ENCODE results near the gene MAP4K3. TPM values are rescaled to one million over a fixed set of nuclear protein-coding genes. Genes with fewer than 3 reads are reported as not detected.
"Not testable (repeated sequence)": the region's sequence is repeated elsewhere in the genome, so short reads cannot be mapped to it uniquely, and the experiment has no call there.

Gene MAP4K3
- total RNA-seq, 4 donors from 2014 or later: 49.4 to 89.0 (median 79.2) TPM

DNA sequence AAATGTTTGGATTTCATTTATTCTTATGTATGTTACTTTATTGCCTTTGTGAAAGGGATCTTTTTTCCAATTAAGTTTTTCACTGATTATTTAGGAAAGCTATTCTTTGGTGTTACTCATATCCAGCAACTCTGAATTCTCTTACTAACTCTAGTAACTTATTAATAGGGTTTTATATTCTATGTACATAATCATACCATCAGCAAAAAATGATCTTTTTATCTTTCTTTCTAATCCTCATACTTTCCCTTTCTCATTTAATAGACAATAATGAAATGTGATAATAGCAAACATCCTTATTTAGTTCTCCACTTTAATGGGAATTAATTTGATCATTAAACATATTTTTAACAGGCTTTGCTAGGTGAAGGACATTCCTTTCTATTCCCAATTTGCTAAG, 181.0 kb downstream of the MAP4K3 start:
- no peaks in the 10 kb centered on the region for H3K27me3 ChIP-seq
- ATAC-seq: no peak

DNA sequence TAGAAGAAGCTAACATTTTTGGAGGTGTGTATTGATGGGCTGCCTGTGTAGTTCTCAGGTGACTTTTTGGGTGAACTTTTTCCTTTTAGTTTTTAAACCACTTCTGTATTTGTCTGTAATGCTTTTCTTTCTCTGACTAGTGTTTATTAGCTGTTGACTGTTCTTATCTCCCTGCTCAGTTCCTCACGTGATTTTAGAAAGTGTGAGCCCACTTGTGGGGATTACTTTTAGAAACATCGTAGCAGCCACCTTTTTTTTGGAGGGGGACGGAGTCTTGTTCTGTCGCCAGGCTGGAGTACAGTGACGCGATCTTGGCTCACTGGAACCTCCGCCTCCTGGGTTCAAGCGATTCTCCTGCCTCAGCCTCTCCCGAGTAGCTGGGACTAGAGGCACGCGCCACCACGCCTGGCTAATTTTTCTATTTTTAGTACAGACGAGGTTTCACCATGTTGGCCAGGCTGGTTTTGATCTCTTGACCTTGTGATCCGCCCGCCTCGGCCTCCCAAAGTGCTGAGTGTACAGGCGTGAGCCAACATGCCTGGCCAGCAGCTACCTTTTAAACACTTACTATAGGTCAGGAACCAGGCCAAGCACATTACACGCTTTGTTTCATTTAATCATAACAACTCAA, 184.1 kb downstream of the MAP4K3 start:
- Histone ChIP-seq H3K9me3 (no peaks in the 10 kb centered on the region), H3K4me3 (no peak overlapping the region), H3K36me3 (peaks cover 9 to 89% of the 10 kb centered on the region in 2 donors), H3K4me1 (no peaks in the 10 kb centered on the region), H3K27me3 (no peaks in the 10 kb centered on the region), H3K27ac (no peak overlapping the region)
- ATAC-seq: no peak
- TF ChIP-seq EP300 (IDR thresholded peaks at IDR 0.05) (no peak), POLR2A (IDR thresholded peaks at IDR 0.05) (no peak), POLR2AphosphoS5 (IDR thresholded peaks at IDR 0.05) (no peak)
- TF ChIP-seq, protein P1, sequence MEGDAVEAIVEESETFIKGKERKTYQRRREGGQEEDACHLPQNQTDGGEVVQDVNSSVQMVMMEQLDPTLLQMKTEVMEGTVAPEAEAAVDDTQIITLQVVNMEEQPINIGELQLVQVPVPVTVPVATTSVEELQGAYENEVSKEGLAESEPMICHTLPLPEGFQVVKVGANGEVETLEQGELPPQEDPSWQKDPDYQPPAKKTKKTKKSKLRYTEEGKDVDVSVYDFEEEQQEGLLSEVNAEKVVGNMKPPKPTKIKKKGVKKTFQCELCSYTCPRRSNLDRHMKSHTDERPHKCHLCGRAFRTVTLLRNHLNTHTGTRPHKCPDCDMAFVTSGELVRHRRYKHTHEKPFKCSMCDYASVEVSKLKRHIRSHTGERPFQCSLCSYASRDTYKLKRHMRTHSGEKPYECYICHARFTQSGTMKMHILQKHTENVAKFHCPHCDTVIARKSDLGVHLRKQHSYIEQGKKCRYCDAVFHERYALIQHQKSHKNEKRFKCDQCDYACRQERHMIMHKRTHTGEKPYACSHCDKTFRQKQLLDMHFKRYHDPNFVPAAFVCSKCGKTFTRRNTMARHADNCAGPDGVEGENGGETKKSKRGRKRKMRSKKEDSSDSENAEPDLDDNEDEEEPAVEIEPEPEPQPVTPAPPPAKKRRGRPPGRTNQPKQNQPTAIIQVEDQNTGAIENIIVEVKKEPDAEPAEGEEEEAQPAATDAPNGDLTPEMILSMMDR (IDR thresholded peaks at IDR 0.05): no peak
- 83 to 84% methylated on average over 7 to 11 of the region's 18 CpGs for WGBS, 2 donors (ENCODE audit: low coverage in 1 of 2)

More for the DNA sequence above, 181.0 kb downstream of the MAP4K3 start:
- Histone ChIP-seq H3K4me1 (no peaks in the 10 kb centered on the region), H3K36me3 (peaks cover 9 to 94% of the 10 kb centered on the region in 2 donors), H3K4me3 (no peak overlapping the region), H3K9me3 (no peaks in the 10 kb centered on the region), H3K27ac (no peak overlapping the region)
- TF ChIP-seq POLR2A (IDR thresholded peaks at IDR 0.05) (no peak), EP300 (IDR thresholded peaks at IDR 0.05) (no peak), POLR2AphosphoS5 (IDR thresholded peaks at IDR 0.05) (no peak)
- TF ChIP-seq, protein P1 (IDR thresholded peaks at IDR 0.05): no peak

DNA sequence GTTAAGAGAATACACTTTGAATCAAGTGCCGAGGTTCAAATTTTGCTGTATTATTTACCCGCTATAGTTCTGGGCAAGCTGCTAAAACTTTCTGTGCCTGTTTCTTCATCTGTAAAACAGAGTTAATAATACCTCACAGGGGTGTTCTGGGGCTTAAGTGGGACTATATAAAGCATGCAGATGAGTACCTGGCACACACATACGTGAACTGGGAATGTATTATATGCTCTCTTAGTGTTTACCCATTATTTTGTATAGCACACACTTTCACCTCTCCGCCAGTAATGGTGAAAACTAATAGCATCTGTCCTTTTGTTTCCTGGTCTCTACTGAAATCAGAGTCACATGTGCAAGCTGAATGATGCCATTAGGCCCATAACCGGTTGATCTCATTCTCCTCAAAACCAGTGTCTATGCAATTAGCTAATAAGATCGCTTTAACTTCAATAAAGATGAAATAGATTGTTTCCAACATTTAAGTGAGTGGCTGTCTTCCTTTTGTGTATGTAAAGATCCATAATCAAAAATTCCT, 189.5 kb downstream of the MAP4K3 start:
- ATAC-seq: no peak

DNA sequence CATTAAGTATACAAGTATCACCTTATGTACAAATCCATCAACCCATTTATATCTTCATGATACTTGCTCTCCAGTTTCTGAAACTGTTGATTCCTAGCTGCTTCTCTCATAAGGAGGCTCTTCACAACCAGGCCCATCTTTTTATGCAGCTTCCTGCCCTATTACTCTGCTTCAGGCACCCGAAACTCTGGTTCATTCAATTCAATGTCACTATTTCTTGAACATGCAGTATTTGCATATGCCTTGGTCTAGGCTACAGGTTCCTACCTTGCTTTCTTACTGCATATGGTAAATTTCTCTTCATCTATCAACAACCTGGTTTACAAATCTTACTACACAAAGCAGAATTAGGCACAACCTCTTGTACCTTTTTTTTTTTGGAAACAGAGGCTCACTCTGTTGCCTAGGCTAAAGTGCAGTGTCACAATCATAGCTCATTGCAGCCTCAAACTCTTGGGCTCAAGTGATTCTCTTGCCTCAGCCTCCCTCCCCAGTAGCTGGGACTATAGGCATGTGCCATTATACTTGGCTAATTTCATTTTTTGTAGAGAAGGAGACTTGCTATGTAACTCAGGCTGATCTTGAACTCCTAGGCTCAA, 190.6 kb downstream of the MAP4K3 start:
- no peaks in the 10 kb centered on the region for H3K4me1 ChIP-seq
- H3K4me3 ChIP-seq: no peak overlapping the region
- TF ChIP-seq POLR2AphosphoS5 (IDR thresholded peaks at IDR 0.05) (no peak), EP300 (IDR thresholded peaks at IDR 0.05) (no peak), POLR2A (IDR thresholded peaks at IDR 0.05) (no peak)
- TF ChIP-seq, protein P1 (IDR thresholded peaks at IDR 0.05): no peak
- no peak for ATAC-seq
- 86 to 92% methylated on average over 1 of the region's 1 CpG for WGBS, 2 donors (ENCODE audit: low coverage in 1 of 2)
- H3K36me3 ChIP-seq: peaks cover 0 to 29% of the 10 kb centered on the region in 2 donors
- H3K9me3 ChIP-seq: no peaks in the 10 kb centered on the region
- no peaks in the 10 kb centered on the region for H3K27me3 ChIP-seq
- no peak overlapping the region for H3K27ac ChIP-seq

More for the DNA sequence above, 189.5 kb downstream of the MAP4K3 start:
- Histone ChIP-seq H3K4me1 (no peaks in the 10 kb centered on the region), H3K36me3 (peaks cover 4 to 40% of the 10 kb centered on the region in 2 donors), H3K9me3 (no peaks in the 10 kb centered on the region), H3K27me3 (no peaks in the 10 kb centered on the region), H3K4me3 (no peak overlapping the region), H3K27ac (no peak overlapping the region)
- 71 to 82% methylated on average over 5 to 6 of the region's 6 CpGs for WGBS, 2 donors (ENCODE audit: low coverage in 1 of 2)
- no peak for TF ChIP-seq POLR2A (IDR thresholded peaks at IDR 0.05)
- no peak for TF ChIP-seq EP300 (IDR thresholded peaks at IDR 0.05)
- TF ChIP-seq, protein P1 (IDR thresholded peaks at IDR 0.05): no peak
- no peak for TF ChIP-seq POLR2AphosphoS5 (IDR thresholded peaks at IDR 0.05)

DNA sequence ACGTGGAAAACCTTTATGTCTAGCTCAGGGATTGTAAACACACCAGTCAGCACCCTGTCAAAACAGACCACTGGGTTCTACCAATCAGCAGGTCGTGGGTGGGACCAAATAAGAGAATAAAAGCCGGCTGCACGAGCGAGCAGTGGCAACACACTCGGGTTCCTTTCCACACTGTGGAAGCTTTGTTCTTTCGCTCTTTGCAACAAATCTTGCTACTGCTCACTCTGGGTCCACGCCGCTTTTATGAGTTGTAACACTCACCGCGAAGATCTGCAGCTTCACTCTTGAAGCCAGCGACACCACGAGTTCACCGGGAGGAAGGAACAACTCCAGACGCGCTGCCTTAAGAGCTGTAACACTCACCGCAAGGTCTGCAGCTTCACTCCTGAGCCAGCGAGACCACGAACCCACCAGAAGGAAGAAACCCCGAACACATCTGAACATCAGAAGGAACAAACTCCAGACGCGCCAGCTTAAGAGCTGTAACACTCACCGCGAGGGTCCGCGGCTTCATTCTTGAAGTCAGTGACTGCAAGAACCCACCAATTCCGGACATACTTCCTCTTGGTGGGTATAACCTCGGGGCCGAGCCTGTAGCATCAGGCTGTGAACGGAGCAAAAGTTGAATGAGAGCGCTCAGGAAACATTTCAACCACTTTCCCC, 192.0 kb downstream of the MAP4K3 start:
- Histone ChIP-seq H3K36me3 (peaks cover 0 to 15% of the 10 kb centered on the region in 2 donors), H3K4me3 (peak overlapping the region in 1 of 2 donors; percentile 16)
- not testable (repeated sequence) for ATAC-seq, H3K4me1 ChIP-seq, H3K9me3 ChIP-seq, H3K27me3 ChIP-seq, H3K27ac ChIP-seq
- 88 to 90% methylated on average over 5 to 9 of the region's 31 CpGs for WGBS, 2 donors (ENCODE audit: low coverage in 1 of 2)

DNA sequence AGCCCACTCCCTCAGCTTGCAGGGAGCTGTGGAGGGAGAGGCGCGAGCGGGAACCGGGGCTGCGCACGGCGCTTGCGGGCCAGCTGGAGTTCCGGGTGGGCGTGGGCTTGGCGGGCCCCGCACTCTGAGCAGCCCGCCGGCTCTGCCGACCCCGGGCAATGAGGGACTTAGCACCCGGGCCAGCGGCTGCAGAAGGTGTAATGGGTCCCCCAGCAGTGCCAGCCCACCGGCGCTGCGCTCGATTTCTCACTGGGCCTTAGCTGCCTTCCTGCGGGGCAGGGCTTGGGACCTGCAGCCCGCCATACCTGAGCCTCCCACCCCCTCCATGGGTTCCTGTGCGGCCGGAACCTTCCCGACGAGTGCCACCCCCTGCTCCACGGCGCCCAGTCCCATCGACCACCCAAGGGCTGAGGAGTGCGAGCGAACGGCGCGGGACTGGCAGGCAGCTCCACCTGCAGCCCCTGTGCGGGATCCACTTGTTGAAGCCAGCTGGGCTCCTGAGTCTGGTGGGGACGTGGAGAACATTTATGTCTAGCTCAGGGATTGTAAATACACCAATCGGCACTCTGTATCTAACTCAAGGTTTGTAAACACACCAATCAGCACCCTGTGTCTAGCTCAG, 192.7 kb downstream of the MAP4K3 start:
- H3K27ac ChIP-seq, H3K27me3 ChIP-seq, ATAC-seq, H3K4me1 ChIP-seq, H3K9me3 ChIP-seq, H3K36me3 ChIP-seq: not testable (repeated sequence)
- peak overlapping the region in 1 of 2 donors; percentile 38 for H3K4me3 ChIP-seq
- WGBS, 2 donors (ENCODE audit: low coverage in 1 of 2): 81% methylated on average over 2 of the region's 39 CpGs; no CpG with 5 or more reads in 1 of the 2 donors
